ENCODE results near the gene GADL1. TPM values are rescaled to one million over a fixed set of nuclear protein-coding genes. Genes with fewer than 3 reads are reported as not detected.
A peak's percentile ranks its signal among the peaks of the same experiment; 100 is the strongest.

The GADL1 gene
- total and polyA plus RNA-seq, 7 experiments from 2014 or later, result not detected

- H3K36me3 Mint-ChIP-seq, result no peaks in the 10 kb centered on the region
- Histone ChIP-seq H3K4me3 (ENCODE audit: low read length) (no peak overlapping the region), H3K27ac (ENCODE audit: low read depth, low read length) (no peak overlapping the region), H3K9me3 (ENCODE audit: control insufficient read depth in 2 of 3, low read length in 3 of 3) (no peaks in the 10 kb centered on the region), H3K36me3 (ENCODE audit: control insufficient read depth in 2 of 3, insufficient read depth in 3 of 3, low read length in 3 of 3) (no peaks in the 10 kb centered on the region), H3K27me3 (ENCODE audit: control insufficient read depth in 2 of 2, insufficient read depth in 2 of 2, low read length in 2 of 2) (no peaks in the 10 kb centered on the region), H3K4me1 (ENCODE audit: control insufficient read depth in 2 of 2, insufficient read depth in 2 of 2, low read length in 2 of 2) (no peaks in the 10 kb centered on the region)
- ATAC-seq (no peak), DNase-seq (no peak)
- H3K4me3 Mint-ChIP-seq, result no peak overlapping the region
- ChIA-PET CTCF (interaction anchor here (0.7 to 2.8 kb wide), 9 partner anchors 8 to 1374 kb away, joined by 3 to 10 read pairs (median 3); no protein-coding TSS in a partner anchor), POLR2A (no interaction called here)
- H3K4me1 Mint-ChIP-seq, result peaks cover 0 to 7% (median 0%) of the 10 kb centered on the region in 7 donors
- H3K27me3 Mint-ChIP-seq, result peaks cover 0 to 37% (median 3%) of the 10 kb centered on the region in 5 donors
- H3K27ac Mint-ChIP-seq, result no peak overlapping the region
- intact Hi-C loops (cut with micrococcal nuclease), result loop anchor here in 1 of 2 donors (10.0 kb wide), 1 partner anchor 674 kb away; no protein-coding TSS in a partner anchor
- H3K9me3 Mint-ChIP-seq, result no peaks in the 10 kb centered on the region
These were observed 124.1 kb downstream of the GADL1 start for GRCh38 chr3:30770387-30770786.

GRCh38 chr3:30768703-30769550 lies 125.5 kb downstream of the GADL1 start:
- H3K9me3 Mint-ChIP-seq, result no peaks in the 10 kb centered on the region
- no peak overlapping the region for H3K27ac Mint-ChIP-seq
- intact Hi-C loops (cut with micrococcal nuclease), result loop anchor here (1.0 to 5.0 kb wide), 13 partner anchors 363 to 1573 kb away; partner anchors contain the start of gene STT3B (in 1 of the 2)
- no peaks in the 10 kb centered on the region for H3K36me3 ChIP-seq (ENCODE audit: control insufficient read depth in 2 of 3, insufficient read depth in 3 of 3, low read length in 3 of 3)
- H3K4me1 ChIP-seq (ENCODE audit: control insufficient read depth in 2 of 2, insufficient read depth in 2 of 2, low read length in 2 of 2), result no peaks in the 10 kb centered on the region
- no peaks in the 10 kb centered on the region for H3K36me3 Mint-ChIP-seq
- peaks cover 0 to 7% (median 0%) of the 10 kb centered on the region in 7 donors for H3K4me1 Mint-ChIP-seq
- CTCF ChIA-PET, result interaction anchor here (0.6 to 3.2 kb wide), 12 partner anchors 8 to 1376 kb away, joined by 3 to 12 read pairs (median 3); no protein-coding TSS in a partner anchor
- no peak overlapping the region for H3K27ac ChIP-seq (ENCODE audit: low read depth, low read length)
- H3K27me3 Mint-ChIP-seq, result peaks cover 0 to 32% (median 3%) of the 10 kb centered on the region in 5 donors
- DNase-seq, result peak; percentile 39 to 69 (median 62)
- peak overlapping the region in 1 of 10 donors; percentile 35 for H3K4me3 Mint-ChIP-seq
- no peak overlapping the region for H3K4me3 ChIP-seq (ENCODE audit: low read length)
- no peaks in the 10 kb centered on the region for H3K27me3 ChIP-seq (ENCODE audit: control insufficient read depth in 2 of 2, insufficient read depth in 2 of 2, low read length in 2 of 2)
- no peaks in the 10 kb centered on the region for H3K9me3 ChIP-seq (ENCODE audit: control insufficient read depth in 2 of 3, low read length in 3 of 3)
- POLR2A ChIA-PET, result no interaction called here
- ATAC-seq, result peak; percentile 48

DNA sequence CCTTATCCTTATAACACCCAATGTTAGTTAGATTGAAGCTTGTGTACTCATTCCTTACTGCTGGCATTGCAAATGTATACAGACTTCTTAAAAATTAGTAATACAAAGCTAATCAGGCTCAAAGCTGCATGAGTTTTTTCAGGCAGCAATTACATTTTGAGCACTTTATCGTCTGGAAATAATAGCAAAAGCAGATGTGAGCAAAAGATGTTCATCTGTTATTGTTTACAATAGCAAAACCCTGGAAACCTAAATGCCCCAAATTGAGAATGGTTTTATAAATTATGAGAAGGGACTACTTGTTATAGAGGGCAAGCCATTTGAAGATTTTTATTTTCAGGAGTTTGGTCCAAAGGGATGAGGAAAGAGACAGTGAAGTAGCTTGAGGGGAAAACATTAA lies 126.4 kb downstream of the GADL1 start:
- no peak for ATAC-seq
- Histone ChIP-seq H3K9me3 (ENCODE audit: control insufficient read depth in 2 of 3, low read length in 3 of 3) (no peaks in the 10 kb centered on the region), H3K4me1 (ENCODE audit: control insufficient read depth in 2 of 2, insufficient read depth in 2 of 2, low read length in 2 of 2) (no peaks in the 10 kb centered on the region), H3K27ac (ENCODE audit: low read depth, low read length) (no peak overlapping the region), H3K4me3 (ENCODE audit: low read length) (no peak overlapping the region), H3K27me3 (ENCODE audit: control insufficient read depth in 2 of 2, insufficient read depth in 2 of 2, low read length in 2 of 2) (no peaks in the 10 kb centered on the region), H3K36me3 (ENCODE audit: control insufficient read depth in 2 of 3, insufficient read depth in 3 of 3, low read length in 3 of 3) (no peaks in the 10 kb centered on the region)
- no peak overlapping the region for H3K27ac Mint-ChIP-seq
- H3K9me3 Mint-ChIP-seq, result no peaks in the 10 kb centered on the region
- H3K36me3 Mint-ChIP-seq, result no peaks in the 10 kb centered on the region
- H3K27me3 Mint-ChIP-seq, result peaks cover 0 to 29% (median 3%) of the 10 kb centered on the region in 5 donors
- peaks cover 0 to 7% (median 0%) of the 10 kb centered on the region in 7 donors for H3K4me1 Mint-ChIP-seq
- no peak for DNase-seq
- intact Hi-C loops (cut with micrococcal nuclease), result loop anchor here (1.0 to 5.0 kb wide), 13 partner anchors 364 to 1574 kb away; partner anchors contain the start of gene STT3B (in 1 of the 2)
- CTCF ChIA-PET, result interaction anchor here (1.0 to 3.2 kb wide), 5 partner anchors 7 to 1001 kb away, joined by 3 to 12 read pairs (median 3); no protein-coding TSS in a partner anchor
- no peak overlapping the region for H3K4me3 Mint-ChIP-seq
- POLR2A ChIA-PET, result no interaction called here

- intact Hi-C loops (cut with micrococcal nuclease), result loop anchor here (5.0 kb wide), 5 partner anchors 724 to 1576 kb away; partner anchors contain the start of gene STT3B (in 1 of the 2)
- ATAC-seq (no peak), DNase-seq (no peak)
- POLR2A ChIA-PET, result no interaction called here
- H3K36me3 ChIP-seq (ENCODE audit: control insufficient read depth in 2 of 3, insufficient read depth in 3 of 3, low read length in 3 of 3), result no peaks in the 10 kb centered on the region
- no peak overlapping the region for H3K27ac ChIP-seq (ENCODE audit: low read depth, low read length)
- no peaks in the 10 kb centered on the region for H3K4me1 ChIP-seq (ENCODE audit: control insufficient read depth in 2 of 2, insufficient read depth in 2 of 2, low read length in 2 of 2)
- Mint-ChIP-seq H3K4me1 (peaks cover 0 to 7% (median 0%) of the 10 kb centered on the region in 7 donors), H3K4me3 (no peak overlapping the region), H3K27me3 (peaks cover 0 to 22% (median 0%) of the 10 kb centered on the region in 5 donors), H3K27ac (no peak overlapping the region), H3K9me3 (no peaks in the 10 kb centered on the region), H3K36me3 (no peaks in the 10 kb centered on the region)
- H3K27me3 ChIP-seq (ENCODE audit: control insufficient read depth in 2 of 2, insufficient read depth in 2 of 2, low read length in 2 of 2), result no peaks in the 10 kb centered on the region
- no peaks in the 10 kb centered on the region for H3K9me3 ChIP-seq (ENCODE audit: control insufficient read depth in 2 of 3, low read length in 3 of 3)
- CTCF ChIA-PET, result interaction anchor here (3.2 kb wide), 1 partner anchor 1002 kb away, joined by 12 read pairs; no protein-coding TSS in a partner anchor
- H3K4me3 ChIP-seq (ENCODE audit: low read length), result no peak overlapping the region
These were observed 127.9 kb downstream of the GADL1 start for GRCh38 chr3:30766522-30766921.

DNA sequence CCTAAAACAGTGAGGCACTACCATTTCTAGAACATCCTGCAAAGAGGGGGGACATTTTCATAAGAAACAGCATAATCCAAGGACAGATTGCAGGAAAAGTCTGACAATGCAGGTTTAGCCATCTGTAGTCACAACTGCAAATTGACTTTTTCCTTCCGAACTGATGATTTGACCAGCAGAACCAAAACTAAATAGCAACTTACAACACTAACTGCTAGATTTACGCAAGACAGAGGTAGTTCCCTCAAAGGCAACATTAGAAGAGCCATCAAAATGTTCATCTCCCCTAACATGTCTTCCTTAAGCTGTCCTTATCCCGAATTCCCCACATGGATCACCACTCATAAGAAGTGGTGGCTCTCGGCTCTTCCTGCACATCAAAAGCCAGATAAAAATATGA lies 129.6 kb downstream of the GADL1 start:
- intact Hi-C loops (cut with micrococcal nuclease), result loop anchor here (5.0 kb wide), 5 partner anchors 723 to 1577 kb away; partner anchors contain the start of gene STT3B (in 1 of the 2)
- ATAC-seq, result no peak
- Histone ChIP-seq H3K27me3 (ENCODE audit: control insufficient read depth in 2 of 2, insufficient read depth in 2 of 2, low read length in 2 of 2) (no peaks in the 10 kb centered on the region), H3K36me3 (ENCODE audit: control insufficient read depth in 2 of 3, insufficient read depth in 3 of 3, low read length in 3 of 3) (no peaks in the 10 kb centered on the region), H3K4me3 (ENCODE audit: low read length) (no peak overlapping the region), H3K9me3 (ENCODE audit: control insufficient read depth in 2 of 3, low read length in 3 of 3) (no peaks in the 10 kb centered on the region), H3K27ac (ENCODE audit: low read depth, low read length) (no peak overlapping the region), H3K4me1 (ENCODE audit: control insufficient read depth in 2 of 2, insufficient read depth in 2 of 2, low read length in 2 of 2) (no peaks in the 10 kb centered on the region)
- H3K4me3 Mint-ChIP-seq, result no peak overlapping the region
- ChIA-PET POLR2A (no interaction called here), CTCF (no interaction called here)
- no peak for DNase-seq
- no peaks in the 10 kb centered on the region for H3K9me3 Mint-ChIP-seq
- no peaks in the 10 kb centered on the region for H3K36me3 Mint-ChIP-seq
- peaks cover 0 to 7% (median 0%) of the 10 kb centered on the region in 7 donors for H3K4me1 Mint-ChIP-seq
- no peak overlapping the region for H3K27ac Mint-ChIP-seq
- peaks cover 0 to 25% (median 0%) of the 10 kb centered on the region in 5 donors for H3K27me3 Mint-ChIP-seq

DNA sequence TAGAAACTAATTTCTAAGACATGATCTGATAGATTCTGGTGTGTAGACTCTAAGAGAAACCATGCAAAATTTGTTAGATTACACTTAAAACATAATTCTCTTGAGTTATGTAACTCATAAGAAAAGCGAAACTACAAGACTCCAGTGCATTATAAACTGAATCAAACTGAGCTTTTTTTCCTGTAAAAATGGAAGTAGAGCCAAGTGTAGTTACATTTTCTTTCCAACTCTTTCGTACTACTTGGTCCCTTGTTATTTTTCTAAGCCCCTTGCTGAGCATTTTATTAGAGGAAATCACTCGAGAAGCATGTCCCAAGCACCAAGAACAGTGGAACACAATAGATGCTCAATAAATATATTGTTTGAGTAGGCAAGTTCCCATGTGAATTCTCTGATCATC lies 130.2 kb downstream of the GADL1 start:
- Mint-ChIP-seq H3K36me3 (no peaks in the 10 kb centered on the region), H3K27ac (no peak overlapping the region), H3K27me3 (peaks cover 0 to 25% (median 0%) of the 10 kb centered on the region in 5 donors), H3K4me1 (peaks cover 0 to 4% (median 0%) of the 10 kb centered on the region in 7 donors), H3K4me3 (no peak overlapping the region), H3K9me3 (no peaks in the 10 kb centered on the region)
- no peaks in the 10 kb centered on the region for H3K36me3 ChIP-seq (ENCODE audit: control insufficient read depth in 2 of 3, insufficient read depth in 3 of 3, low read length in 3 of 3)
- no peaks in the 10 kb centered on the region for H3K27me3 ChIP-seq (ENCODE audit: control insufficient read depth in 2 of 2, insufficient read depth in 2 of 2, low read length in 2 of 2)
- intact Hi-C loops (cut with micrococcal nuclease), result no loop called here
- ChIA-PET POLR2A (interaction anchor here (0.6 kb wide), 1 partner anchor 1030 kb away, joined by 3 read pairs; no protein-coding TSS in a partner anchor), CTCF (no interaction called here)
- DNase-seq (no peak), ATAC-seq (no peak)
- no peaks in the 10 kb centered on the region for H3K9me3 ChIP-seq (ENCODE audit: control insufficient read depth in 2 of 3, low read length in 3 of 3)
- no peaks in the 10 kb centered on the region for H3K4me1 ChIP-seq (ENCODE audit: control insufficient read depth in 2 of 2, insufficient read depth in 2 of 2, low read length in 2 of 2)
- no peak overlapping the region for H3K27ac ChIP-seq (ENCODE audit: low read depth, low read length)
- no peak overlapping the region for H3K4me3 ChIP-seq (ENCODE audit: low read length)

All from naive thymus-derived CD4-positive, alpha-beta T cell (primary cell).